Gastrocnemius medialis (tissue), 4 donors: ENCODE results near the gene SFMBT2. TPM values are rescaled to one million over a fixed set of nuclear protein-coding genes. Genes with fewer than 3 reads are reported as not detected.

Source experiments
- ATAC-seq, 2 donors: fragments of 150-250 bp; one replicate each; pipeline ENCODE4 v1.9.1; 2016
- DNase-seq, 2 donors: peaks; one replicate each; pipeline ENCODE4 v3.0.0-alpha.2; 2019
- H3K27ac ChIP-seq, 4 donors: fragments of 200-600 bp; sonication (generic); 1 replicate in 1 of 4; 2 replicates in 3 of 4; pipeline ENCODE4 v1.5.1; 2016 to 2018; ENCODE audit warnings: mild to moderate bottlenecking in 2 of 4, moderate library complexity in 1 of 4
- H3K27me3 ChIP-seq, 3 donors: fragments of 200-600 bp; sonication (generic) in 2 of 3; 1 replicate in 1 of 3; 2 replicates in 2 of 3; pipeline versions ENCODE4 v1.5.1 to v1.6.0; 2016 to 2019; ENCODE audit warnings: mild to moderate bottlenecking in 1 of 3, moderate library complexity in 1 of 3
- H3K36me3 ChIP-seq, 2 donors: fragments of 200-600 bp; sonication (generic) in 1 of 2; one replicate each; pipeline ENCODE4 v1.5.1; 2017 to 2018
- H3K4me1 ChIP-seq, 2 donors: fragments of 200-600 bp; sonication (generic) in 1 of 2; one replicate each; pipeline ENCODE4 v1.5.1; 2016 to 2017; ENCODE audit warnings: mild to moderate bottlenecking in 2 of 2
- H3K4me3 ChIP-seq, 4 donors: fragments of 200-600 bp; sonication (generic) in 3 of 4; 1 replicate in 1 of 4; 2 replicates in 3 of 4; pipeline ENCODE4 v1.5.1; 2016 to 2019; ENCODE audit warnings: mild to moderate bottlenecking in 2 of 4
- H3K9me3 ChIP-seq, 3 donors: fragments of 200-600 bp; sonication (generic) in 2 of 3; 1 replicate in 1 of 3; 2 replicates in 2 of 3; pipeline ENCODE4 v1.5.1; 2016 to 2019
- CTCF ChIP-seq, 5 experiments: fragments of 450-650 bp in 3 of 5; fragments of 200-600 bp in 2 of 5; sonication (generic) in 2 of 5; IDR thresholded peaks in 4 of 5; conservative IDR thresholded peaks in 1 of 5; 1 replicate in 4 of 5; 2 replicates in 1 of 5; pipeline ENCODE4 v1.5.1; 2016 to 2019; ENCODE audit warnings: antibody characterized with exemption in 5 of 5, mild to moderate bottlenecking in 3 of 5, moderate library complexity in 3 of 5
- POLR2A ChIP-seq, 2 donors: fragments of 450-650 bp; IDR thresholded peaks; one replicate each; pipeline ENCODE4 v1.6.1; 2017; ENCODE audit warnings: antibody characterized with exemption in 2 of 2, mild to moderate bottlenecking in 2 of 2, moderate library complexity in 2 of 2
- in situ Hi-C, 4 donors: fragments of 200-750 bp; cut with MboI; loops; one replicate each; pipeline versions ENCODE4 v1.15.0 to v1.8.0; 2017; ENCODE audit warnings: low sequenced_read_pairs in 4 of 4
- intact Hi-C: fragments of 100-400 bp; cut with DNase I; formaldehyde crosslinking; loops from one replicate; pipeline ENCODE4 v1.15.1; 2023; ENCODE audit warnings: low total_unique reads
- total RNA-seq, 4 donors: library from RNA; depleted of rRNA; stranded (reverse); fragments of >200 nt; gene quantifications; one replicate each; pipeline versions ENCODE4 v1.1.0 to v1.2.3, GENCODE V29; 2016

The SFMBT2 gene
- total RNA-seq, 4 donors from 2014 or later, result 1.1 to 6.9 (median 2.1) TPM

- DNase-seq, result no peak
- in situ Hi-C loops, result no loop called here
- TF ChIP-seq CTCF (IDR thresholded peaks at IDR 0.05 in 4 of 5, conservative IDR thresholded peaks at IDR 0.05 in 1 of 5) (no peak), POLR2A (IDR thresholded peaks at IDR 0.05) (no peak)
- H3K27ac ChIP-seq, result no peak overlapping the region
- H3K4me3 ChIP-seq, result no peak overlapping the region
- H3K36me3 ChIP-seq, result no peaks in the 10 kb centered on the region
- H3K27me3 ChIP-seq, result no peaks in the 10 kb centered on the region
- no peaks in the 10 kb centered on the region for H3K4me1 ChIP-seq
- intact Hi-C loops, result no loop called here
- no peaks in the 10 kb centered on the region for H3K9me3 ChIP-seq
- no peak for ATAC-seq
Observed at GRCh38 chr10:7291487-7292270, 119.2 kb downstream of the SFMBT2 start.

- ATAC-seq, result no peak
- Histone ChIP-seq H3K27me3 (no peaks in the 10 kb centered on the region), H3K27ac (no peak overlapping the region), H3K9me3 (no peaks in the 10 kb centered on the region), H3K36me3 (no peaks in the 10 kb centered on the region), H3K4me3 (no peak overlapping the region), H3K4me1 (no peaks in the 10 kb centered on the region)
- in situ Hi-C loops, result no loop called here
- DNase-seq, result no peak
- TF ChIP-seq CTCF (IDR thresholded peaks at IDR 0.05 in 4 of 5, conservative IDR thresholded peaks at IDR 0.05 in 1 of 5), result no peak
- TF ChIP-seq POLR2A (IDR thresholded peaks at IDR 0.05), result no peak
- intact Hi-C loops, result no loop called here
Observed at GRCh38 chr10:7288060-7288690, 122.7 kb downstream of the SFMBT2 start.

- TF ChIP-seq POLR2A (IDR thresholded peaks at IDR 0.05) (no peak), CTCF (IDR thresholded peaks at IDR 0.05 in 4 of 5, conservative IDR thresholded peaks at IDR 0.05 in 1 of 5) (no peak)
- Histone ChIP-seq H3K9me3 (no peaks in the 10 kb centered on the region), H3K27me3 (no peaks in the 10 kb centered on the region), H3K36me3 (no peaks in the 10 kb centered on the region), H3K4me1 (no peaks in the 10 kb centered on the region), H3K27ac (no peak overlapping the region), H3K4me3 (no peak overlapping the region)
- no peak for ATAC-seq
- intact Hi-C loops (no loop called here), in situ Hi-C loops (no loop called here)
- no peak for DNase-seq
Observed at GRCh38 chr10:7287377-7287776, 123.5 kb downstream of the SFMBT2 start.

GRCh38 chr10:7285522-7286322 is 125.1 kb downstream of the SFMBT2 start:
- DNase-seq (no peak), ATAC-seq (no peak)
- no peak overlapping the region for H3K4me3 ChIP-seq
- H3K27ac ChIP-seq, result no peak overlapping the region
- intact Hi-C loops (no loop called here), in situ Hi-C loops (no loop called here)
- H3K4me1 ChIP-seq, result no peaks in the 10 kb centered on the region
- H3K9me3 ChIP-seq, result no peaks in the 10 kb centered on the region
- H3K27me3 ChIP-seq, result no peaks in the 10 kb centered on the region
- TF ChIP-seq POLR2A (IDR thresholded peaks at IDR 0.05) (no peak), CTCF (IDR thresholded peaks at IDR 0.05 in 4 of 5, conservative IDR thresholded peaks at IDR 0.05 in 1 of 5) (no peak)
- no peaks in the 10 kb centered on the region for H3K36me3 ChIP-seq
